Progenitor cell of endocrine pancreas (in vitro differentiated cells): ENCODE measurements around the gene ALDH1L1. TPM values are rescaled to one million over a fixed set of nuclear protein-coding genes. Genes with fewer than 3 reads are reported as not detected.

Source experiments
- DNase-seq: peaks from one replicate; pipeline ENCODE4 v3.0.0; 2021; ENCODE audit warnings: low spot score; ENCODE audit not compliant: unreplicated experiment
- H3K27ac Mint-ChIP-seq: 2 replicates; pipeline ENCODE4 v1.8.0; 2021; ENCODE audit warnings: mild to moderate bottlenecking, moderate library complexity, mixed read lengths
- H3K27me3 Mint-ChIP-seq: 2 replicates; pipeline ENCODE4 v1.8.0; 2021; ENCODE audit warnings: mixed read lengths
- H3K36me3 Mint-ChIP-seq: 2 replicates; pipeline ENCODE4 v1.8.0; 2022; ENCODE audit warnings: mixed read lengths; ENCODE audit not compliant: insufficient read depth
- H3K4me1 Mint-ChIP-seq: 2 replicates; pipeline ENCODE4 v1.8.0; 2021; ENCODE audit warnings: low read depth, mixed read lengths
- H3K4me3 Mint-ChIP-seq: 2 replicates; pipeline ENCODE4 v1.8.0; 2021; ENCODE audit warnings: low read depth, mild to moderate bottlenecking, moderate library complexity, mixed read lengths
- H3K9me3 Mint-ChIP-seq: 2 replicates; pipeline ENCODE4 v1.8.0; 2021; ENCODE audit warnings: low read depth, mixed read lengths
- CTCF ChIP-seq: fragments of 200-600 bp; sonication (generic); IDR thresholded peaks from one replicate; pipeline ENCODE4 v1.5.0; 2021; ENCODE audit warnings: antibody characterized with exemption, mild to moderate bottlenecking; ENCODE audit not compliant: unreplicated experiment
- total RNA-seq: library from RNA; stranded (reverse); gene quantifications from 2 replicates; pipeline ENCODE4 v1.2.1, GENCODE V29; 2021

Gene ALDH1L1
- total RNA-seq, 1 donor from 2014 or later = 3.1 TPM

- Mint-ChIP-seq H3K27ac (peak overlapping the region; percentile 62), H3K36me3 (peaks cover 3% of the 10 kb centered on the region), H3K9me3 (peaks cover 3% of the 10 kb centered on the region), H3K4me1 (peaks cover 7% of the 10 kb centered on the region), H3K27me3 (no peaks in the 10 kb centered on the region), H3K4me3 (peak overlapping the region; percentile 84)
- TF ChIP-seq CTCF = no peak
- peak; percentile 44 for DNase-seq
These were observed 96.9 kb downstream of the ALDH1L1 start for GRCh38 chr3:126083511-126083912.

- Mint-ChIP-seq H3K36me3 (peaks cover 3% of the 10 kb centered on the region), H3K27ac (peak overlapping the region; percentile 4), H3K9me3 (peaks cover 3% of the 10 kb centered on the region), H3K4me1 (peaks cover 7% of the 10 kb centered on the region), H3K27me3 (no peaks in the 10 kb centered on the region), H3K4me3 (peak overlapping the region; percentile 84)
- DNase-seq = no peak
- TF ChIP-seq CTCF = no peak
These were observed 97.3 kb downstream of the ALDH1L1 start for GRCh38 chr3:126083138-126083445.

GRCh38 chr3:126082362-126083137, 97.8 kb downstream of the ALDH1L1 start:
- Mint-ChIP-seq H3K4me3 (peak overlapping the region; percentile 84), H3K36me3 (peaks cover 3% of the 10 kb centered on the region), H3K27me3 (no peaks in the 10 kb centered on the region), H3K4me1 (peaks cover 7% of the 10 kb centered on the region), H3K9me3 (peaks cover 3% of the 10 kb centered on the region), H3K27ac (peak overlapping the region; percentile 4)
- no peak for TF ChIP-seq CTCF
- DNase-seq = no peak

GRCh38 chr3:126081618-126082361, 98.6 kb downstream of the ALDH1L1 start:
- Mint-ChIP-seq H3K4me3 (no peak overlapping the region), H3K36me3 (peaks cover 3% of the 10 kb centered on the region), H3K9me3 (peaks cover 3% of the 10 kb centered on the region), H3K27ac (no peak overlapping the region), H3K27me3 (no peaks in the 10 kb centered on the region), H3K4me1 (peaks cover 7% of the 10 kb centered on the region)
- peak; percentile 48 for TF ChIP-seq CTCF
- DNase-seq = no peak

GRCh38 chr3:126080970-126081369, 99.4 kb downstream of the ALDH1L1 start:
- H3K27me3 Mint-ChIP-seq = no peaks in the 10 kb centered on the region
- peaks cover 7% of the 10 kb centered on the region for H3K4me1 Mint-ChIP-seq
- no peak overlapping the region for H3K4me3 Mint-ChIP-seq
- TF ChIP-seq CTCF = no peak
- H3K36me3 Mint-ChIP-seq = peaks cover 5% of the 10 kb centered on the region
- H3K9me3 Mint-ChIP-seq = peaks cover 3% of the 10 kb centered on the region
- no peak for DNase-seq
- no peak overlapping the region for H3K27ac Mint-ChIP-seq
